Right cardiac atrium (tissue), 5 donors: Measurements from ENCODE around the gene LMOD1. TPM values are rescaled to one million over a fixed set of nuclear protein-coding genes. Genes with fewer than 3 reads are reported as not detected.
"Not testable (repeated sequence)": the region's sequence is repeated elsewhere in the genome, so short reads cannot be mapped to it uniquely, and the experiment has no call there.

Experiments
- ATAC-seq, 2 donors: fragments of 200-7000 bp; cut with Tn5 transposase; one replicate each; pipeline versions ENCODE4 v1.8.0 to v1.9.1; 2020; ENCODE audit warnings: moderate library complexity in 2 of 2, mild to moderate bottlenecking in 1 of 2
- DNase-seq, 3 donors: peaks; one replicate each; pipeline ENCODE4 v3.0.0-alpha.2; 2020
- H3K27ac ChIP-seq: one replicate; pipeline ENCODE4 v1.5.1; 2013; ENCODE audit warnings: mild to moderate bottlenecking, low read length, control low read depth, moderate library complexity
- H3K27me3 ChIP-seq: one replicate; pipeline ENCODE4 v1.6.1; 2013; ENCODE audit not compliant: control insufficient read depth, insufficient read depth
- H3K4me1 ChIP-seq: one replicate; pipeline ENCODE4 v1.6.1; 2013; ENCODE audit warnings: low read length; ENCODE audit not compliant: control insufficient read depth, insufficient read depth
- H3K4me3 ChIP-seq: one replicate; pipeline ENCODE4 v1.5.1; 2013; ENCODE audit warnings: low read length, control low read depth
- H3K9me3 ChIP-seq: one replicate; pipeline ENCODE4 v1.6.1; 2013; ENCODE audit warnings: low read length; ENCODE audit not compliant: control insufficient read depth
- WGBS: extraction: QIAGEN DNeasy Blood & Tissue Kit; methylation state at CpG from one replicate; pipeline ENCODE4 v1.1.7; 2013; 5-methylcytosine and 5-hydroxymethylcytosine counted together
- intact Hi-C, 4 donors: fragments of 100-400 bp; cut with DNase I; formaldehyde crosslinking; loops; one replicate each; pipeline versions ENCODE4 v1.11.0 to v1.14.0; 2022 to 2023
- microRNA-seq, 2 donors: library from miRNA; unstranded; fragments of <30 nt; microRNA quantifications; one replicate each; pipeline ENCODE4 v1.2.0, GENCODE V29; 2020 to 2021
- polyA plus RNA-seq: library from polyadenylated mRNA; stranded (reverse); fragments of 200-250 nt; gene quantifications from one replicate; pipeline ENCODE4 v1.2.3, GENCODE V29; 2013
- total RNA-seq, 4 donors: library from RNA; stranded (reverse); fragmentation: NEBNext Ultra II Directional; extraction: Animal tissue kit (Norgen Biotek cat#: 25700); gene quantifications; one replicate each; pipeline ENCODE4 v1.2.1, GENCODE V29; 2021
- donor health status: healthy with polysubstance abuse.
- donor health status: DM: no; HTN: yes; CAD: no.
- donor health status: DM: no; HTN: no; CAD: no.
- donor health status: DM: no; HTN: yes; CAD: no; lungs with severe emphysema.
- donor health status: DM: yes; HTN: yes; CAD: no.

LMOD1 gene
- total and polyA plus RNA-seq, 5 donors: 22.0 to 40.6 (median 33.7) TPM

DNA sequence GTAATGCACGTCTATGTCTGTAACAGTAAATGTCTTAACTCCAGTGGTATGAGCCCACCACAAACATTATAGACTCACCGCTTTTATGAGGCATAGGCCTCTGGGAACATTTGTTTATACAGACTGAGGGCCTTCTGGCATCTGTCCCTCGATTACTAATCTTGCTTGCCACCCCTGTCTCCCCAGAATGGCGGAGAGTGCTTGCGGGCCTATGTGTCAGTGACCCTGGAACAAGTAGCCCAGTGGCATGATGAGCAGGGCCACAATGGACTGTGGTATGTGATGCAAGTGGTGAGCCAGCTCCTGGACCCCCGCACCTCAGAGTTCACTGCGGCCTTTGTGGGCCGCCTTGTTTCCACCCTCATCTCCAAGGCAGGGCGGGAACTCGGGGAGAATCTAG is 76.0 kb downstream of the LMOD1 start:
- Histone ChIP-seq H3K27me3 (no peaks in the 10 kb centered on the region), H3K4me3 (no peak overlapping the region), H3K4me1 (no peaks in the 10 kb centered on the region), H3K27ac (no peak overlapping the region), H3K9me3 (no peaks in the 10 kb centered on the region)
- WGBS: 95% methylated on average over 10 of the region's 10 CpGs
- ATAC-seq: no peak
- intact Hi-C loops: no loop called here
- DNase-seq: no peak

DNA sequence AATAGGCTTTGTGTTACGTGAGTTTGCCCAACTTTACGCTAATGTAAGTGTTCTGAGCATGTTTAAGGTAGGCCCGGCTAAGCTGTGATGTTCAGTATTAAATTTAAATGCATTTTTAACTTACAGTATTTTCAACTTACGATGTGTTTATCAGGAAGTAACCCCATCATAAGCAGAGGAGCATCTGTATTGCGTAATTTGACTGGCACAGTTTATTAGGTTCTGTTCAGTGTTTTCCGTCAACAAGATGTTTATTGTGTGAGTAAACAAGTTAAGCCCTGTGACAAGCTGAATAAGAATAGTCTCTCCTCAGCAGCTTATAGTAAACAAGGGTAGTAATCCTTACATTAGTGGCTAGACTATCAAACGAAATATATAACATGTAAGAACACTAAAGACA is 84.9 kb downstream of the LMOD1 start:
- no peak for ATAC-seq
- H3K9me3 ChIP-seq: no peaks in the 10 kb centered on the region
- H3K27me3 ChIP-seq: no peaks in the 10 kb centered on the region
- no peak for DNase-seq
- 93% methylated on average over 7 of the region's 7 CpGs for WGBS
- H3K4me3 ChIP-seq: no peak overlapping the region
- intact Hi-C loops: no loop called here
- H3K4me1 ChIP-seq: no peaks in the 10 kb centered on the region
- no peak overlapping the region for H3K27ac ChIP-seq

DNA sequence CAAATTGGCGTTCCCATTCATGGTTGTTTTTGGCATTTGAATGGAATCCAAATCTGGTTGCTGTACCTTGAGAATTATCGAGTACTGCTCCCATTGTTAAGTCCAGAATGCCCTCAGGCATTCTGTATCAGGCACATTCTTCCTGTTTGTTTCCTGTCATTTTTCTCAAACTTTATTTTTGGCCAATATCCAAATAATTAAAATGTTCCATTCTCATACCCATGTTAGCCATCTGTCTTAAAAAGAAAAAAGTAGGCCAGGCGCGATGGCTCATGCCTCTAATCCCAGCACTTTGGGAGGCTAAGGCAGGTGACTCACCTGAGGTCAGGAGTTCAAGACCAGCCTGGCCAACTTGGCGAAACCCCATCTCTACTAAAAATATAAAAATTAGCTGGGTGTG is 86.9 kb downstream of the LMOD1 start:
- ATAC-seq (no peak), DNase-seq (no peak)
- 72% methylated on average over 5 of the region's 5 CpGs for WGBS
- no peaks in the 10 kb centered on the region for H3K9me3 ChIP-seq
- no peaks in the 10 kb centered on the region for H3K4me1 ChIP-seq
- no peak overlapping the region for H3K4me3 ChIP-seq
- intact Hi-C loops: no loop called here
- no peaks in the 10 kb centered on the region for H3K27me3 ChIP-seq
- no peak overlapping the region for H3K27ac ChIP-seq

GRCh38 chr1:201856722-201857121 is 89.6 kb downstream of the LMOD1 start:
- 98% methylated on average over 2 of the region's 2 CpGs for WGBS
- ATAC-seq, intact Hi-C loops, H3K27ac ChIP-seq, DNase-seq, H3K27me3 ChIP-seq, H3K4me1 ChIP-seq, H3K4me3 ChIP-seq, H3K9me3 ChIP-seq: not testable (repeated sequence)

DNA sequence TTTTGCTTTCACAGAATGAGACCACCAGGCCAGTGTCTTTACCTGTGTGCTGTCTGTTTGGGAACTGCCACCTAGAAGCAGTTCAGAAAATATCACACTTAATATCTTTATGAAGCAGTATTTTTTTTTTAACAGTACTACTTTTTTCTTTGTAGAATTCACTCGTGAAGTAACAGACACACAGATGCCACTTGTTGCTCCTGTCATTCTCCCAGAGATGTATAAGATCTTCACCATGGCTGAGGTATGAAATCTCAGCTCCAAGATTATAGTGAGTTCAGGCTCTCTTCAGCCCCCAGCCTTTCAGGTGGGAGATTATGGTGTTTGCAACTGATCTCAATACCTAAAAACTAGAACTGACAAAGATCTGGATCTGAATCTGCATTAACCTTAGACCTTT is 94.4 kb downstream of the LMOD1 start:
- Histone ChIP-seq H3K9me3 (no peaks in the 10 kb centered on the region), H3K4me3 (no peak overlapping the region), H3K27ac (no peak overlapping the region), H3K27me3 (no peaks in the 10 kb centered on the region), H3K4me1 (no peaks in the 10 kb centered on the region)
- intact Hi-C loops: no loop called here
- ATAC-seq (no peak), DNase-seq (no peak)
- WGBS: 79% methylated on average over 1 of the region's 1 CpG

- Histone ChIP-seq H3K27ac (no peak overlapping the region), H3K9me3 (no peaks in the 10 kb centered on the region), H3K4me3 (no peak overlapping the region), H3K4me1 (no peaks in the 10 kb centered on the region), H3K27me3 (no peaks in the 10 kb centered on the region)
- ATAC-seq (peak; percentile 62 to 73), DNase-seq (peak in 1 of 3 donors; percentile 72)
- intact Hi-C loops: no loop called here
- 10% methylated on average over 1 of the region's 1 CpG for WGBS
Measured at GRCh38 chr1:201850053-201850397, 96.3 kb downstream of the LMOD1 start.

DNA sequence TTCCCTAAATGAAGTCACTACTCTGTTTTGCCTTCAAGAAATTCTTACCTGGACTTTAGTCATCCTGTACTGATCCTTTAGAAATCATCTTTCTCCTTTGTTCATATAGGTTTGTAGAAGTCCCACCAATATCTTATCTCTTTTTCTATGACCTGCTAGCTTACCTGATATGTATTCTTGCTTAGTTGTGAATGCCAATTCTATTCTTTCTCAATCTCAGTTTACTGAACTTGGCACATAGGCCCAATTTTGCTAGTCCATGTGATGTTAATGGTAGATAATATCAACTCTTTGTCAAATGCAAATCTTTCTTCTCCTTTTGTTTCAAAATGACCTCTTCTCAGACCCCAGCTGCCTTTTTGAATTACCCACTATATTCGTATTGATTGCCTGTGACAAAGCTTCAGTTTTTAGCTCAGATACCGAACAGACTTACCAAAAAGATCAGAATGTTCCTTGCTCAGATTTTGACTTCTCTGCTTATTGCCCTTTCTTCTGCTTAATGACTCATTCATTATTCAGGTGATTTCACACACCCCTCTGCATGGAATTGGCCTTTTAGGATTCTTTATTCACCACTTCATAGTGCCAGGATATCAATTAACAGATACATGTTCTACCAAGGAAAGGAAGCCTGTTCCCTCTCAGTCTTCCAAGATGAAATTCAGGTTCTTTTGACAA is 96.8 kb downstream of the LMOD1 start:
- Histone ChIP-seq H3K27me3 (no peaks in the 10 kb centered on the region), H3K4me3 (no peak overlapping the region), H3K4me1 (no peaks in the 10 kb centered on the region), H3K9me3 (no peaks in the 10 kb centered on the region), H3K27ac (no peak overlapping the region)
- DNase-seq (no peak), ATAC-seq (no peak)
- intact Hi-C loops: no loop called here
- 63% methylated on average over 2 of the region's 2 CpGs for WGBS

- ATAC-seq: no peak
- Histone ChIP-seq H3K27ac (no peak overlapping the region), H3K4me1 (no peaks in the 10 kb centered on the region), H3K27me3 (no peaks in the 10 kb centered on the region), H3K9me3 (no peaks in the 10 kb centered on the region), H3K4me3 (no peak overlapping the region)
- 97% methylated on average over 6 of the region's 6 CpGs for whole genome bisulfite sequencing
- no peak for DNase-seq
- intact Hi-C loops: no loop called here
Measured at GRCh38 chr1:201848230-201848629, 98.1 kb downstream of the LMOD1 start.

DNA sequence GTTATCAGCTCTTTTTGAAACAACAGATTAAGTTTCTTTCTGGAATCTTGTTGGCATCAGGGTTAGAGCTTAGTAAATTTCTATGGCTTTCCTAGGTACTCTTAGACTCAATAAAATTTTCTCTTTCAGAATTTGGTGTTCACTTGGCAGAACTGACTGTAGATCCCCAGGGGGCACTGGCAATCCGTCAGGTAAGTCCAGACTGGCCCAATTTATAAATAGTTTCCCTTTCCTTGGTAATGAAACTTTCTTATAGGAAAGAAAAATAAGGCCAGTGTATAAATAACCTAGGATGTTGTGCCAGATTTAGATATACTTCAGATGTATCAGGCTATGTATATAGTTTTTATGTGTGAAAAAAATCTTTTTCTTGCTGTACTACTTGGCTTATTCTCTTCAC is 99.2 kb downstream of the LMOD1 start:
- no peaks in the 10 kb centered on the region for H3K4me1 ChIP-seq
- intact Hi-C loops: no loop called here
- DNase-seq (no peak), ATAC-seq (no peak)
- H3K27ac ChIP-seq: no peak overlapping the region
- WGBS: 47% methylated on average over 1 of the region's 1 CpG
- H3K9me3 ChIP-seq: no peaks in the 10 kb centered on the region
- no peaks in the 10 kb centered on the region for H3K27me3 ChIP-seq
- H3K4me3 ChIP-seq: no peak overlapping the region

Small RNAs within 50 kb of the gene (microRNA-seq; reads per million reads assigned to microRNA genes)
- 0 reads per million in 2 donors for gene MIR6739

Other genes starting within 250 kb of the LMOD1 start
- gene IPO9, start 117.4 kb downstream of the LMOD1 start, total RNA-seq: 10 to 100 TPM; 21.7 to 27.9 (median 24.6) TPM
- 10.3 TPM for gene IPO9, start 117.4 kb downstream of the LMOD1 start, polyA plus RNA-seq
- gene SHISA4, start 57.6 kb downstream of the LMOD1 start, total RNA-seq: 10 to 100 TPM; 55.8 to 96.6 (median 73.6) TPM
- gene SHISA4, start 57.6 kb downstream of the LMOD1 start, polyA plus RNA-seq: 79.5 TPM
- gene TIMM17A, start 9.0 kb upstream of the LMOD1 start, total RNA-seq: 10 to 100 TPM; 67.8 to 96.9 (median 78.5) TPM
- gene TIMM17A, start 9.0 kb upstream of the LMOD1 start, polyA plus RNA-seq: 73.4 TPM
- 10 to 100 TPM; 14.1 to 19.4 (median 18.7) TPM for gene RNPEP, start 36.1 kb upstream of the LMOD1 start, total RNA-seq
- 15.6 TPM for gene RNPEP, start 36.1 kb upstream of the LMOD1 start, polyA plus RNA-seq
- 1 to 10 TPM in 1 of 4 donors, under 1 TPM in 2, not detected in 1; 0.17 to 3.4 (median 0.29) TPM for gene ELF3, start 64.0 kb upstream of the LMOD1 start, total RNA-seq
- 0.11 TPM for gene ELF3, start 64.0 kb upstream of the LMOD1 start, polyA plus RNA-seq
- under 1 TPM in 3 of 4 donors, not detected in 1; 0.06 to 0.21 (median 0.11) TPM for gene GPR37L1, start 176.4 kb upstream of the LMOD1 start, total RNA-seq
- 0.20 TPM for gene GPR37L1, start 176.4 kb upstream of the LMOD1 start, polyA plus RNA-seq
- 10 to 100 TPM; 60.9 to 75.3 (median 66.7) TPM for gene ARL8A, start 198.2 kb upstream of the LMOD1 start, total RNA-seq
- 32.0 TPM for gene ARL8A, start 198.2 kb upstream of the LMOD1 start, polyA plus RNA-seq
- 1 to 10 TPM in 1 of 4 donors, under 1 TPM in 3; 0.28 to 1.7 (median 0.66) TPM for gene PTPN7, start 214.1 kb upstream of the LMOD1 start, total RNA-seq
- 0.29 TPM for gene PTPN7, start 214.1 kb upstream of the LMOD1 start, polyA plus RNA-seq
- gene LGR6, start 247.3 kb upstream of the LMOD1 start, total RNA-seq: 10 to 100 TPM; 22.4 to 52.7 (median 35.8) TPM
- 22.5 TPM for gene LGR6, start 247.3 kb upstream of the LMOD1 start, polyA plus RNA-seq